ENCODE measurements around the gene CSNK2A1.
A peak's percentile ranks its signal among the peaks of the same experiment; 100 is the strongest.

CSNK2A1 gene

GRCh38 chr20:563187-563586, 19.6 kb upstream of the CSNK2A1 start:
- no peak for DNase-seq

- no peak for DNase-seq
Measured at GRCh38 chr20:562232-562897, 18.8 kb upstream of the CSNK2A1 start.

- DNase-seq: peak; percentile 68 to 81
Measured at GRCh38 chr20:561437-562231, 18.0 kb upstream of the CSNK2A1 start.

- DNase-seq: no peak
Measured at GRCh38 chr20:560680-561079, 17.1 kb upstream of the CSNK2A1 start.

- no peak for DNase-seq
Measured at GRCh38 chr20:558117-558516, 14.5 kb upstream of the CSNK2A1 start.

GRCh38 chr20:556984-557383, 13.4 kb upstream of the CSNK2A1 start:
- no peak for DNase-seq

GRCh38 chr20:555976-556385, 12.4 kb upstream of the CSNK2A1 start:
- no peak for DNase-seq

- DNase-seq: no peak
Measured at GRCh38 chr20:550611-551010, 7.0 kb upstream of the CSNK2A1 start.

GRCh38 chr20:549722-550496, 6.3 kb upstream of the CSNK2A1 start:
- no peak for DNase-seq

- no peak for DNase-seq
Measured at GRCh38 chr20:548906-549305, 5.3 kb upstream of the CSNK2A1 start.

- no peak for DNase-seq
Measured at GRCh38 chr20:547394-547793, 3.8 kb upstream of the CSNK2A1 start.

- no peak for DNase-seq
Measured at GRCh38 chr20:546353-546752, 2.8 kb upstream of the CSNK2A1 start.

- no peak for DNase-seq
Measured at GRCh38 chr20:544153-544725, 649 bp upstream of the CSNK2A1 start.

- DNase-seq: peak in 1 of 2 donors; percentile 15
Measured at GRCh38 chr20:542777-543368, 717 bp downstream of the CSNK2A1 start.

- DNase-seq: peak in 1 of 2 donors; percentile 10
Measured at GRCh38 chr20:540391-541201, 3.0 kb downstream of the CSNK2A1 start.

GRCh38 chr20:539848-540247, 3.7 kb downstream of the CSNK2A1 start:
- no peak for DNase-seq

GRCh38 chr20:539191-539590, 4.4 kb downstream of the CSNK2A1 start:
- peak; percentile 10 to 43 for DNase-seq

- DNase-seq: no peak
Measured at GRCh38 chr20:537983-538382, 5.6 kb downstream of the CSNK2A1 start.

- no peak for DNase-seq
Measured at GRCh38 chr20:536426-537010, 7.1 kb downstream of the CSNK2A1 start.

- peak; percentile 16 to 25 for DNase-seq
Measured at GRCh38 chr20:535958-536357, 7.6 kb downstream of the CSNK2A1 start.

GRCh38 chr20:533526-533925, 10.1 kb downstream of the CSNK2A1 start:
- DNase-seq: peak; percentile 53 to 74

All from inflammatory macrophage (primary cell).